GM21381 (cell line): ENCODE results near the gene KIF13A.
"Not testable (repeated sequence)": the region's sequence is repeated elsewhere in the genome, so short reads cannot be mapped to it uniquely, and the experiment has no call there.

Experiments
- ATAC-seq: cut with Tn5 transposase; IDR thresholded peaks from one replicate; pipeline ENCODE4 v1.9.1; 2021; ENCODE audit warnings: mild to moderate bottlenecking, moderate library complexity; ENCODE audit not compliant: unreplicated experiment

KIF13A gene

DNA sequence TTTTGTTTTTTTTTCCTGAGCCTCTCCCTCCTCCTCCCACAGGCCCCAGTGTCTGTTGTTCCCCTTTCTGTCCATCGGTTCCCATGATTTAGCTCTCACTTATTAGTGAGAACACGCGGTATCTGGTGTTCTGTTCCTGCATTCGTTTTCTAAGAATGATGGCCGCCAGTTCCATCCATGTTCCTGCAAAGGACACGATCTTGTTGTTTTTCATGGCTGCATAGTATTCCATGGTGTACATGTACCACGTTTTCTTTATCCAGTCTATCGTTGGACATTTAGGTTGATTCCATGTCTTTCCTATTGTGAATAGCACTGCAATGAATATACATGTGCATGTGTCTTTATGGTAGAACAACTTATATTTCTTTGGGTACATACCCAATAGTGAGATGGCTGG lies 175.1 kb downstream of the KIF13A start:
- no peak for ATAC-seq

GRCh38 chr6:17808609-17809008 lies 178.8 kb downstream of the KIF13A start:
- ATAC-seq, result no peak

DNA sequence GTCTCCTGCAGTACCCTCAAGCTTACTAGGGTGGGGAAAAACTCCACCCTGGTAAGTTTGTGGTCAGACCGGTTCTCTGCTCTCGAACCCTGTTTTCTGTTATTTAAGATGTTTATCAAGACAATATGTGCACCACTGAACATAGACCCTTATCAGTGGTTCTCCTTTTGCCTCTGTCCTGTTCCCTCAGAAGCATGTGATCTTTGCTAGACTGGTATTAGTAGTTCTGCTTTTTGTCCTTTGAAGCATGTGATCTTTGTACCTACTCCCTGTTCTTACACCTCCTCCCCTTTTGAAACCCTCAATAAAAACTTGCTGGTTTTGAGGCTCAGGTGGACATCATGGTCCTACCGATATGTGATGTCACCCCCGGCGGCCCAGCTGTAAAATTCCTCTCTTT lies 180.0 kb downstream of the KIF13A start:
- ATAC-seq, result not testable (repeated sequence)

DNA sequence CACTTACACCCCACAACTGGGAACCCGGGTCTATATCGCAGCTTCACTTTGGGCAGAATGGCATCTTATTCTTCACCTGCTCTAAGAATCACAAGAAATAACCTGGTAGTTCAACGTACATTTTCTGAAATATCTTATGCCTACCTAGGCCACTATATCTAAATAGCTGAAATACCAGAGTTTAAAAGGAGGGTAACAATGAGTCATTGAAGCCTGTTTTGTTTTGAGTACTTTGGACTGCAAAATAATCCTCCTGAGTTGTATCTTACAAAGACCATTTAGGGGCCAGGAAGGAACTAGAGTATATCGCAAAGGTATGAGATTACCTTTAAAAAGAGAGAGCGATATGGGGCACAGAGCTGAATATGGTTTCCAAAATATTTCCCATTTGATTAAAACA lies 184.0 kb downstream of the KIF13A start:
- no peak for ATAC-seq

- ATAC-seq, result no peak
Measured at GRCh38 chr6:17798477-17799154, 188.8 kb downstream of the KIF13A start.

DNA sequence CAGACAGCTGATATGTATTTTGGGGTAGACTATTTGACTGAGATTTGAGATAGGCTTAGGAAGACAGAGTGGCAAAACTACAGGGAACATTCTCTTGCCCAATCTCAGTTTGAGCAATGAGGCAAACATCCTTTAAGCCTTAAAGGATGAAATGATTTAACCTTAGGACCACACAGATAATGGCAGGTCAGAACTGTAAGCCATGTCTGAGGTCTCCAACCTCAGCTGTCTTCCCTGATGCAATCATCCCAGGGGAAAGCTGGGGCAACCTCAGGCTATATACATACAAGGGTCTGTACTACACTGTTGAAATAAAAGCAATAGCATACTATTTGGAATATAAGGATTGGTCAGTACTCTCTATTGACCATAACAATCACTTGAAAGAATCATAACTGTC lies 196.9 kb downstream of the KIF13A start:
- ATAC-seq, result no peak

- no peak for ATAC-seq
Measured at GRCh38 chr6:17785094-17785787, 202.2 kb downstream of the KIF13A start.

GRCh38 chr6:17780061-17780460 lies 207.4 kb downstream of the KIF13A start:
- ATAC-seq, result no peak

GRCh38 chr6:17771609-17772008 lies 215.8 kb downstream of the KIF13A start:
- ATAC-seq, result no peak

GRCh38 chr6:17768881-17769280 lies 218.6 kb downstream of the KIF13A start:
- ATAC-seq, result no peak

DNA sequence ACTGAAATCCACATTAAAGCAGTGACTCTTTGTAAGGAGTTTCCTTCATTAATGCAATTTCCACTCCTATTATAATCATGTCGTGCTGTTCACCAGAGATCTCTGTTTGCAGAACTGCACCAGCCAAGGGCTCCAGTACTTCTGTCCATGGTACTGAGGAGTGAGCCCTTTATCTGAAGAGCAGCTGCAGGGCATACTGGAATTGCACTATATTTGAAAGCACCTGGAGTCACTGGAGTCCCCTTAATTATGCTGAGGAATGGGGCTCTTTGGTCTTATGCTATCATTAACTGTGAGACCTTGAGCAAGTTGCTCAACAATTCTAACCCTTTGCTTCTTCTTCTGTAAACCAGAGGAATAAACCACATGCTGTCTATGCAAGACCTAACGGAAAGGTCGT lies 219.0 kb downstream of the KIF13A start:
- ATAC-seq, result no peak

- ATAC-seq, result no peak
Measured at GRCh38 chr6:17762651-17763050, 224.8 kb downstream of the KIF13A start.

DNA sequence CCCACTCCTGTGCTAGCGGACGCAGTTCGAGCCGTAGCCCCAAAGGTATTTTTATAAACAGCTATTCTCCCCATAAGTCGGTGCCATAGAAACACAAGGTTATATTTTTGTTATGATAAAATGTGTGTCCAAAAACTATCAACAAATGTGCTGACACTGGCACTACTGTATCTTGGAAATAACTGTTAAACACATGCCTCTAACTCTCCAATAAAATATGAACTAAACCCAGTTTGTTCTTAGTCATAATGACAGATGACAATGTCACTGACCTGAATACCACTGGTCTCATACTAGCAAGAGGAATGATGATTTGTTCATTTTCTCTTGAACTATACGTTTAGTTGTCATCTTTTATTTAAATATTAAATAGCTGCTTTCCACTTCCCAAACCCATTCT lies 229.3 kb downstream of the KIF13A start:
- ATAC-seq, result no peak

DNA sequence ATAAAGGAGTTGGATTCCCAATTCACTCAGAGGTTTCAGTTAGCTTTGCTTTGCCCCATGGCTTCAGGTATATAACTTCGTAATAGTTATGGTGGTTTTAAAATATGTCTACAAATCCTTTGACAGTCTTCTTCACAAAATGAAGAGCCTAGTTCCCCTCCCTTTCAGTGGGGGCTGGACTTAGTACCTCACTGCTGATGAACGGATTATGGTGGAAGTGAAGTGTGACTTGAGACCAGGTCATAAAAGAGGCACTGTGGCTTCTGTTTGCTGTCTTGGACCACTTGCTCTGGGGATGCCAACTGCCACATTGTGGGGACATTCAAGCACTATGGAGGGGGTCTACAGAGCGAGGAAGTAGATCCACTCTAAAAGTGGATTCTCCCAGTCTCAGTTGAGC lies 233.2 kb downstream of the KIF13A start:
- no peak for ATAC-seq

DNA sequence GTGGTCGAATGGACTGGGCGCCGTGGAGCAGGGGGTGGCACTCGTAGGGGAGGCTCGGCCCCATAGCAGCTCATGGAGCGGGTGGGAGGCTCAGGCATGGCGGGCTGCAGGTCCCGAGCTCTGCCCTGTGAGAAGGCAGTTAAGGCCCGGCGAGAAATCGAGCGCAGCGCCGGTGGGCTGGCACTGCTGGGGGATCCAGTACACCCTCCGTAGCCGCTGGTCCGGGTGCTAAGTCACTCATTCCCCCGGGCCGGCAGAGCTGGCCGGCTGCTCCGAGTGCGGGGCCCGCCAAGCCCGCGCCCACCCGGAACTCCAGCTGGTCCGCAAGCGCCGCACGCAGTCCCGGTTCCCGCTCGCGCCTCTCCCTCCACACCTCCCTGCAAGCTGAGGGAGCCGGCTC lies 242.1 kb downstream of the KIF13A start:
- not testable (repeated sequence) for ATAC-seq

DNA sequence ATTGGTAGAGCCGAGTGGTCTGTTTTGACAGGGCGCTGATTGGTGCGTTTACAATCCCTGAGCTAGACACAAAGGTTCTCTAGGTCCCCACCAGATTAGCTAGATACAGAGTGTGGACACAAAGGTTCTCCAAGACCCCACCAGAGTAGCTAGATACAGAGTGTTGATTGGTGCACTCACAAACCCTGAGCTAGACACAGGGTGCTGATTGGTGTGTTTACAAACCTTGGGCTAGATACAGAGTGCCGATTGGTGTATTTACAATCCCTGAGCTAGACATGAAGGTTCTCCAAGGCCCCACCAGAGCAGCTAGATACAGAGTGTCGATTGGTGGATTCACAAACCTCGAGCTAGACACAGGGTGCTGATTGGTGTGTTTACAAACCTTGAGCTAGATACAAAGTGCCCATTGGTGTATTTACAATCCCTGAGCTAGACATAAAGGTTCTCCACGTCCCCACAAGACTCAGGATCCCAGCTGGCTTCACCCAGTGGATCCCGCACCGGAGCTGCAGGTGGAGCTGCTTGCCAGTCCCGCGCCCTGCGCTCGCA lies 242.6 kb downstream of the KIF13A start:
- not testable (repeated sequence) for ATAC-seq

DNA sequence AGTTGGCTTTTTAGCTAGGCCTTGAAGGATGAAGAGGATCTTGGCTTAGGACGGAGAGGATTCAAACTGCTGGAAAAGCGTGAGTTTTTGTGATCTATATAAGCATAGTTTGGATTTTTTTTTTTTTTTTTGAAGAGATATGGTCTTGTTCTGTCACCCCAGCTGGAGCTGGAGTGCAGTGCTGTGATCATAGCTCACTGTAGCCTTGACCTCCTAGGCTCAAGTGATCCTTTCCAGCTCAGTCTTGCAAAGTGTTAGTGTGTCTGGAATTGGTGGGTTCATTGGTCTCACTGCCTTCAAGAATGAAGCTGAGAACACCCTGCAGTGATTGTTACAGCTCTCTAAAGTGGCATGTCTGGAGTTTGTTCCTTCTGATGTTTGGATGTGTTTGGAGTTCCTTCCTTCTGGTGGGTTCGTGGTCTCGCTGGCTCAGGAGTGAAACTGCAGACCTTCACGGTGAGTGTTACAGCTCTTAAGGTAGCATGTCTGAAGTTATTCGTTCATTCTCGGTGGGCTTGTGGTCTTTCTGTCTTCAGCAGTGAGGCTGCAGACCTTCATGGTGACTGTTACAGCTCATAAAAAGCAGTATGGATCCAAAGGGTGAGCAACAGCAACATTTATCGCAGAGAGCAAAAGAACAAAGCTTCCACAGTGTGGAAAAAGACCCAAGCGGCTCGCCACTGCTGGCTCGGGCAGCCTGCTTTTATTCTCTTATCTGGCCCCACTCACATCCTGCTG lies 243.2 kb downstream of the KIF13A start:
- ATAC-seq, result no peak

- ATAC-seq, result no peak
Measured at GRCh38 chr6:17741507-17741906, 245.9 kb downstream of the KIF13A start.

DNA sequence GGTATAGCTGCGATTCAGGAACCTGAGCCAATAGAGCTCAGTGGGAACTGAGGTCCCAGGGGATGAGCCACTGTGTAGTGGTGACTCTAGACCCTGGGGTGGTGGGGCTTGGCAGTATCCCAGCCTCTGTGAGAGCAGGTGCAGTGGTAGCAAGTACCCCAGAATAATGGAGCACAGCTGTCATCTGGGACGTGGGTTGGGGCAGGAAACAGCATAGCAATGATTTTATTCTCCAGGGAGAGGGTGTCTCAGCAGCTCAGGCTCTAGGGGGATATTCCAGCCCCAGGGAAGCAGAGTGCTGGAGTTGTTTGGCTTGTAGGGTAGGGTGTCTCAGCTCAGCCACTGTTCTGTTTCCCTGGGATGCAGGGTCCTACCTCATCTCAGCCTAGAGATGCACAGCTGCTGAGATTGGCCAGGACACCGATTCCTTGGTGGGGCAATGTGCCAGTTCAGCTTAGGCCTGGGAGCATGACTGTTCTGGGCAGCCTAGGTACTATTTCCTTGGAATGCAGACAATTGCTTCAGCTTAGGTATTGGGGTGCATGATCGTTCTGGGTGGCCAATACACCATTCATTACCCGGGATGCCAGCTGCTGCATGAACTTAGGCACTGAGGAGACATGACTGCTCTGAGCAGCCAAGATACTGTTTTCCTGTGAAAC lies 246.7 kb downstream of the KIF13A start:
- ATAC-seq, result no peak

DNA sequence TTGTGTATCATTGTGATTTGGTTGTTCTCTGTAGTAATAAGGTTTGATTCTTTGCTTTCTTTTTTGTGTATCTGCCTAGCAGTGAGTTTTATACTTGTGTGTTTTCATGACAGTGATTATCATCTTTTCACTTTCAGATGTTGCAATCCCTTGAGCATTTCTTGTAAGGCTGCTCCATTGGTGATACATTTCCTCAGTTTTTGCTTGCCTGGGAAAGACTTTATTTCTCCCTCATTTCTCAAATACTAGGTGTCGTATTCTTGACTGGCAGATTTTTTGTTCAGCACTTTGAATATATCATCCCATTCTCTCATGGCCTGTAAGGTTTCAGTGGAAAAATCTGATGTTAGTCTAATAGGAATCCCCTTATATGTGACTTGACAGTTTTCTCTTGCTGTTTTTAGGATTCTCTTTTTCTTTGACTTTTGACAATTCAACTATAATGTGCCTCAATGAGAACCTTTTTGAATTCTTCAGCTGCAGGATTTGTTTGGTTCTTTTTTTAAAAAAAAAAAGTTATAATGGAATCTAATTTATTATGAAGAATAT lies 249.7 kb downstream of the KIF13A start:
- ATAC-seq, result no peak

GRCh38 chr6:17735311-17735710 lies 252.1 kb downstream of the KIF13A start:
- not testable (repeated sequence) for ATAC-seq
